Vagina (tissue), 2 donors: ENCODE results near the gene DCTN2. TPM values are rescaled to one million over a fixed set of nuclear protein-coding genes. Genes with fewer than 3 reads are reported as not detected.

Experiments
- DNase-seq, 2 donors: peaks; one replicate each; pipeline ENCODE4 v3.0.0-alpha.2; 2017; ENCODE audit errors: extremely low spot score in 2 of 2
- H3K27ac ChIP-seq: fragments of 200-600 bp; sonication (generic); one replicate; pipeline ENCODE4 v1.5.1; 2019
- H3K27me3 ChIP-seq: fragments of 200-600 bp; sonication (generic); one replicate; pipeline ENCODE4 v1.5.1; 2019
- H3K36me3 ChIP-seq, 2 donors: fragments of 200-600 bp; sonication (generic); one replicate each; pipeline ENCODE4 v1.5.1; 2017 to 2019
- H3K4me1 ChIP-seq: fragments of 200-600 bp; sonication (generic); one replicate; pipeline ENCODE4 v1.5.1; 2019
- H3K4me3 ChIP-seq, 2 donors: fragments of 200-600 bp; sonication (generic); 1 replicate in 1 of 2; 2 replicates in 1 of 2; pipeline ENCODE4 v1.5.1; 2016 to 2019
- H3K9me3 ChIP-seq: fragments of 200-600 bp; sonication (generic); one replicate; pipeline ENCODE4 v1.5.1; 2019
- CTCF ChIP-seq, 3 experiments: fragments of 450-650 bp in 2 of 3; fragments of 200-600 bp in 1 of 3; sonication (generic) in 1 of 3; IDR thresholded peaks; one replicate each; pipeline ENCODE4 v1.5.1; 2017 to 2019; ENCODE audit warnings: antibody characterized with exemption in 3 of 3, mild to moderate bottlenecking in 2 of 3, moderate library complexity in 2 of 3
- POLR2A ChIP-seq, 2 donors: fragments of 450-650 bp; IDR thresholded peaks; one replicate each; pipeline ENCODE4 v1.6.1; 2017; ENCODE audit warnings: antibody characterized with exemption in 2 of 2, mild to moderate bottlenecking in 2 of 2, moderate library complexity in 2 of 2
- POLR2AphosphoS5 ChIP-seq, 2 donors: sonication (generic); formaldehyde crosslinking; IDR thresholded peaks; one replicate each; pipeline ENCODE4 v1.9.0; 2017; ENCODE audit warnings: antibody characterized with exemption in 2 of 2, mild to moderate bottlenecking in 2 of 2, low read depth in 1 of 2; ENCODE audit not compliant: insufficient read depth in 1 of 2
- intact Hi-C: fragments of 100-400 bp; cut with DNase I; formaldehyde crosslinking; loops from one replicate; pipeline ENCODE4 v1.15.1; 2023
- total RNA-seq: library from RNA; depleted of rRNA; stranded (reverse); fragments of >200 nt; gene quantifications from one replicate; pipeline ENCODE4 v1.2.3, GENCODE V29; 2016

The DCTN2 gene
- total RNA-seq, 1 donor from 2014 or later = 131 TPM

- Histone ChIP-seq H3K27ac (peak overlapping the region; percentile 99), H3K4me1 (peaks cover 54% of the 10 kb centered on the region), H3K27me3 (no peaks in the 10 kb centered on the region), H3K36me3 (peaks cover 0 to 43% of the 10 kb centered on the region in 2 donors), H3K9me3 (no peaks in the 10 kb centered on the region), H3K4me3 (peak overlapping the region; percentile 82 to 90)
- intact Hi-C loops = no loop called here
- DNase-seq = no peak
- no peak for TF ChIP-seq POLR2A (IDR thresholded peaks at IDR 0.05)
- TF ChIP-seq CTCF (IDR thresholded peaks at IDR 0.05) = no peak
- TF ChIP-seq POLR2AphosphoS5 (IDR thresholded peaks at IDR 0.05; ENCODE audit: insufficient read depth in 1 of 2, low read depth in 1 of 2) = no peak
Observed at GRCh38 chr12:57523706-57524614, 23.0 kb downstream of the DCTN2 start.

GRCh38 chr12:57522887-57523705, 23.9 kb downstream of the DCTN2 start:
- intact Hi-C loops = no loop called here
- Histone ChIP-seq H3K36me3 (peaks cover 0 to 34% of the 10 kb centered on the region in 2 donors), H3K4me3 (peak overlapping the region; percentile 82 to 90), H3K4me1 (peaks cover 63% of the 10 kb centered on the region), H3K27me3 (no peaks in the 10 kb centered on the region), H3K9me3 (no peaks in the 10 kb centered on the region), H3K27ac (peak overlapping the region; percentile 99)
- TF ChIP-seq POLR2A (IDR thresholded peaks at IDR 0.05) = peak in 1 of 2 donors; percentile 56
- TF ChIP-seq CTCF (IDR thresholded peaks at IDR 0.05) = peak in 1 of 3 experiments; percentile 12
- TF ChIP-seq POLR2AphosphoS5 (IDR thresholded peaks at IDR 0.05; ENCODE audit: insufficient read depth in 1 of 2, low read depth in 1 of 2) = no peak
- peak in 1 of 2 donors; percentile 95 for DNase-seq

- Histone ChIP-seq H3K36me3 (peaks cover 0 to 27% of the 10 kb centered on the region in 2 donors), H3K9me3 (no peaks in the 10 kb centered on the region), H3K27me3 (no peaks in the 10 kb centered on the region), H3K27ac (peak within 1 kb of the TSS; percentile 99), H3K4me3 (peak within 1 kb of the TSS; percentile 82 to 90), H3K4me1 (peaks cover 71% of the 10 kb centered on the region)
- DNase-seq = peak in 1 of 2 donors; percentile 98
- intact Hi-C loops = no loop called here
- TF ChIP-seq POLR2AphosphoS5 (IDR thresholded peaks at IDR 0.05; ENCODE audit: insufficient read depth in 1 of 2, low read depth in 1 of 2) (peak; percentile 60 to 94), CTCF (IDR thresholded peaks at IDR 0.05) (no peak), POLR2A (IDR thresholded peaks at IDR 0.05) (peak in 1 of 2 donors; percentile 50)
Observed at GRCh38 chr12:57522011-57522886, 24.7 kb downstream of the DCTN2 start, which contains the start of gene MBD6. MBD6 (plus strand) TSS chr12:57522824; CDS start chr12:57524304, 1,480 bp downstream.

GRCh38 chr12:57521525-57522010, 25.4 kb downstream of the DCTN2 start:
- intact Hi-C loops = loop anchor here (2.0 kb wide), 1 partner anchor 83 kb away; the partner anchor contains the start of gene DTX3
- Histone ChIP-seq H3K9me3 (no peaks in the 10 kb centered on the region), H3K27me3 (no peaks in the 10 kb centered on the region), H3K4me1 (peaks cover 76% of the 10 kb centered on the region), H3K36me3 (peaks cover 0 to 27% of the 10 kb centered on the region in 2 donors), H3K4me3 (peak overlapping the region; percentile 82 to 90), H3K27ac (peak overlapping the region; percentile 99)
- no peak for TF ChIP-seq POLR2AphosphoS5 (IDR thresholded peaks at IDR 0.05; ENCODE audit: insufficient read depth in 1 of 2, low read depth in 1 of 2)
- peak in 1 of 2 donors; percentile 96 for DNase-seq
